ENCODE results near the gene SLC38A11. TPM values are rescaled to one million over a fixed set of nuclear protein-coding genes. Genes with fewer than 3 reads are reported as not detected.

SLC38A11 gene
- total and polyA plus RNA-seq, 2 of the 8 experiments (the other 6 are each of a cell fraction or from before 2014, with no cell fraction given) = not detected

GRCh38 chr2:164935118-164936101, 19.9 kb downstream of the SLC38A11 start (continued):
- no peak for TF ChIP-seq CHD7 (IDR thresholded peaks at IDR 0.05; ENCODE audit: insufficient replicate concordance, low read length)
- TF ChIP-seq SIRT6 (IDR thresholded peaks at IDR 0.05; ENCODE audit: low read length) = no peak
- no peak for TF ChIP-seq POLR2AphosphoS5 (IDR thresholded peaks at IDR 0.05; ENCODE audit: low read depth, low read length)
- TF ChIP-seq RAD21 (IDR thresholded peaks at IDR 0.05 in 1 of 2, conservative IDR thresholded peaks at IDR 0.05 in 1 of 2; ENCODE audit: low read depth in 2 of 2, low read length in 2 of 2) = no peak
- TF ChIP-seq NANOG (IDR thresholded peaks at IDR 0.05; ENCODE audit: insufficient read depth, low read depth, low read length, poor library complexity, severe bottlenecking) = no peak
- no peak for TF ChIP-seq POLR2A (IDR thresholded peaks at IDR 0.05; ENCODE audit: control extremely low read depth in 1 of 2, low read depth in 2 of 2, low read length in 2 of 2)
- TF ChIP-seq SP1 (IDR thresholded peaks at IDR 0.05; ENCODE audit: low read depth, low read length) = no peak
- TF ChIP-seq JUND (IDR thresholded peaks at IDR 0.05; ENCODE audit: low read length) = no peak
- TF ChIP-seq CREB1 (IDR thresholded peaks at IDR 0.05) = no peak

All from H1 (cell line).